ENCODE results near the gene PHLDA1. TPM values are rescaled to one million over a fixed set of nuclear protein-coding genes. Genes with fewer than 3 reads are reported as not detected.

PHLDA1 gene
- total RNA-seq, 1 experiment from 2014 or later: 203 TPM

- BruUV-seq (replicated peaks): no TSS peak
- ChIA-PET CTCF (interaction anchor here (0.7 kb wide), 1 partner anchor 10 kb away, joined by 3 read pairs; no protein-coding TSS in a partner anchor), POLR2A (interaction anchor here (1.2 kb wide), 1 partner anchor 274 kb away, joined by 5 read pairs; no protein-coding TSS in a partner anchor)
- intact Hi-C loops (cut with micrococcal nuclease): no loop called here
- no peak for DNase-seq (ENCODE audit: unreplicated experiment)
- no peak overlapping the region for H3K4me3 Mint-ChIP-seq (ENCODE audit: unreplicated experiment)
- H3K27me3 Mint-ChIP-seq (ENCODE audit: insufficient read depth, unreplicated experiment): no peaks in the 10 kb centered on the region
- H3K27ac Mint-ChIP-seq (ENCODE audit: low read depth, unreplicated experiment): no peak overlapping the region
- H3K4me1 Mint-ChIP-seq (ENCODE audit: insufficient read depth, unreplicated experiment): peaks cover 40% of the 10 kb centered on the region
- TF ChIP-seq CTCF (IDR thresholded peaks at IDR 0.05; ENCODE audit: unreplicated experiment): no peak
- H3K36me3 Mint-ChIP-seq (ENCODE audit: insufficient read depth, unreplicated experiment): peaks cover 49% of the 10 kb centered on the region
- no peaks in the 10 kb centered on the region for H3K9me3 Mint-ChIP-seq (ENCODE audit: unreplicated experiment)
Observed at GRCh38 chr12:76072568-76072967, 41.0 kb upstream of the PHLDA1 start.

GRCh38 chr12:76069339-76069738 is 37.8 kb upstream of the PHLDA1 start:
- BruUV-seq (replicated peaks): no TSS peak
- no peaks in the 10 kb centered on the region for H3K27me3 Mint-ChIP-seq (ENCODE audit: insufficient read depth, unreplicated experiment)
- ChIA-PET CTCF (interaction anchor here (0.6 to 1.8 kb wide), 5 partner anchors 11 to 532 kb away, joined by 3 to 6 read pairs (median 4); no protein-coding TSS in a partner anchor), POLR2A (interaction anchor here (1.4 to 1.5 kb wide), 2 partner anchors 11 to 13 kb away, joined by 3 read pairs; no protein-coding TSS in a partner anchor)
- peaks cover 37% of the 10 kb centered on the region for H3K4me1 Mint-ChIP-seq (ENCODE audit: insufficient read depth, unreplicated experiment)
- intact Hi-C loops (cut with micrococcal nuclease): no loop called here
- TF ChIP-seq CTCF (IDR thresholded peaks at IDR 0.05; ENCODE audit: unreplicated experiment): no peak
- peaks cover 15% of the 10 kb centered on the region for H3K9me3 Mint-ChIP-seq (ENCODE audit: unreplicated experiment)
- no peak overlapping the region for H3K4me3 Mint-ChIP-seq (ENCODE audit: unreplicated experiment)
- H3K27ac Mint-ChIP-seq (ENCODE audit: low read depth, unreplicated experiment): peak overlapping the region; percentile 70
- DNase-seq (ENCODE audit: unreplicated experiment): no peak
- peaks cover 81% of the 10 kb centered on the region for H3K36me3 Mint-ChIP-seq (ENCODE audit: insufficient read depth, unreplicated experiment)

- BruUV-seq (replicated peaks): no TSS peak
- intact Hi-C loops (cut with micrococcal nuclease): no loop called here
- H3K36me3 Mint-ChIP-seq (ENCODE audit: insufficient read depth, unreplicated experiment): peaks cover 88% of the 10 kb centered on the region
- ChIA-PET CTCF (interaction anchor here (0.6 to 1.6 kb wide), 2 partner anchors 443 to 669 kb away, joined by 3 to 6 read pairs; no protein-coding TSS in a partner anchor), POLR2A (interaction anchor here (1.9 kb wide), 1 partner anchor 11 kb away, joined by 6 read pairs; no protein-coding TSS in a partner anchor)
- no peak overlapping the region for H3K4me3 Mint-ChIP-seq (ENCODE audit: unreplicated experiment)
- no peak overlapping the region for H3K27ac Mint-ChIP-seq (ENCODE audit: low read depth, unreplicated experiment)
- H3K9me3 Mint-ChIP-seq (ENCODE audit: unreplicated experiment): peaks cover 20% of the 10 kb centered on the region
- DNase-seq (ENCODE audit: unreplicated experiment): no peak
- peaks cover 28% of the 10 kb centered on the region for H3K4me1 Mint-ChIP-seq (ENCODE audit: insufficient read depth, unreplicated experiment)
- no peaks in the 10 kb centered on the region for H3K27me3 Mint-ChIP-seq (ENCODE audit: insufficient read depth, unreplicated experiment)
- TF ChIP-seq CTCF (IDR thresholded peaks at IDR 0.05; ENCODE audit: unreplicated experiment): no peak
Observed at GRCh38 chr12:76065917-76066316, 34.3 kb upstream of the PHLDA1 start.

- TF ChIP-seq CTCF (IDR thresholded peaks at IDR 0.05; ENCODE audit: unreplicated experiment): no peak
- no peaks in the 10 kb centered on the region for H3K27me3 Mint-ChIP-seq (ENCODE audit: insufficient read depth, unreplicated experiment)
- no peak overlapping the region for H3K27ac Mint-ChIP-seq (ENCODE audit: low read depth, unreplicated experiment)
- no peak for DNase-seq (ENCODE audit: unreplicated experiment)
- intact Hi-C loops (cut with micrococcal nuclease): no loop called here
- peaks cover 20% of the 10 kb centered on the region for H3K9me3 Mint-ChIP-seq (ENCODE audit: unreplicated experiment)
- H3K4me3 Mint-ChIP-seq (ENCODE audit: unreplicated experiment): no peak overlapping the region
- peaks cover 28% of the 10 kb centered on the region for H3K4me1 Mint-ChIP-seq (ENCODE audit: insufficient read depth, unreplicated experiment)
- ChIA-PET POLR2A (interaction anchor here (0.8 to 1.5 kb wide), 2 partner anchors 9 to 18 kb away, joined by 4 to 6 read pairs; no protein-coding TSS in a partner anchor), CTCF (interaction anchor here (0.7 kb wide), 2 partner anchors 264 to 1645 kb away, joined by 3 to 4 read pairs; no protein-coding TSS in a partner anchor)
- BruUV-seq (replicated peaks): no TSS peak
- peaks cover 86% of the 10 kb centered on the region for H3K36me3 Mint-ChIP-seq (ENCODE audit: insufficient read depth, unreplicated experiment)
Observed at GRCh38 chr12:76064904-76065303, 33.3 kb upstream of the PHLDA1 start.
